ENCODE results near the gene LYRM2. TPM values are rescaled to one million over a fixed set of nuclear protein-coding genes. Genes with fewer than 3 reads are reported as not detected.

Gene LYRM2
- total RNA-seq, 1 donor from 2014 or later = 15.1 TPM

- no peak for DNase-seq
Observed at GRCh38 chr6:89554106-89554505, 84.4 kb downstream of the LYRM2 start.

- DNase-seq = no peak
Observed at GRCh38 chr6:89553431-89553830, 85.1 kb downstream of the LYRM2 start.

- no peak for DNase-seq
Observed at GRCh38 chr6:89547281-89547680, 91.3 kb downstream of the LYRM2 start.

- no peak for DNase-seq
Observed at GRCh38 chr6:89542866-89543265, 95.7 kb downstream of the LYRM2 start.

- no peak for DNase-seq
Observed at GRCh38 chr6:89542081-89542857, 96.3 kb downstream of the LYRM2 start.

GRCh38 chr6:89539779-89540178, 98.8 kb downstream of the LYRM2 start:
- DNase-seq = no peak

GRCh38 chr6:89536231-89536630, 102.3 kb downstream of the LYRM2 start:
- peak; percentile 45 for DNase-seq

- no peak for DNase-seq
Observed at GRCh38 chr6:89530982-89531381, 107.6 kb downstream of the LYRM2 start.

- no peak for DNase-seq
Observed at GRCh38 chr6:89528866-89529265, 109.7 kb downstream of the LYRM2 start.

GRCh38 chr6:89527634-89528033, 110.9 kb downstream of the LYRM2 start:
- no peak for DNase-seq

- DNase-seq = no peak
Observed at GRCh38 chr6:89526563-89526869, 112.0 kb downstream of the LYRM2 start.

GRCh38 chr6:89525786-89526562, 112.6 kb downstream of the LYRM2 start:
- no peak for DNase-seq

GRCh38 chr6:89522778-89523177, 115.8 kb downstream of the LYRM2 start:
- no peak for DNase-seq

- DNase-seq = no peak
Observed at GRCh38 chr6:89520736-89521135, 117.8 kb downstream of the LYRM2 start.

GRCh38 chr6:89518352-89519055, 120.0 kb downstream of the LYRM2 start:
- no peak for DNase-seq

Other genes with a start within 250 kb of the LYRM2 start
- 13.9 TPM for gene RRAGD, start 226.5 kb downstream of the LYRM2 start, total RNA-seq
- gene ANKRD6, start 205.6 kb downstream of the LYRM2 start, total RNA-seq = 8.8 TPM
- 32.3 TPM for gene MDN1, start 181.0 kb upstream of the LYRM2 start, total RNA-seq
- gene CASP8AP2, start 191.1 kb upstream of the LYRM2 start, total RNA-seq = 18.8 TPM